ENCODE data around the gene ALDH7A1.

- TF ChIP-seq CTCF (IDR thresholded peaks at IDR 0.05; ENCODE audit: low read depth, low read length, poor library complexity, severe bottlenecking) (no peak), EZH2phosphoT487 (IDR thresholded peaks at IDR 0.05; ENCODE audit: borderline replicate concordance, low read length) (no peak)
Measured at GRCh38 chr5:126509339-126509738, 85.7 kb downstream of the ALDH7A1 start.
